Esophagus muscularis mucosa (tissue), 3 donors: ENCODE data around the gene DNAJA4.

Experiments
- POLR2A ChIP-seq: fragments of 450-650 bp; IDR thresholded peaks from one replicate; pipeline ENCODE4 v1.6.1; 2017; ENCODE audit warnings: antibody characterized with exemption, moderate library complexity, mild to moderate bottlenecking, low read depth
- TF ChIP-seq, protein P1 (sequence below), 3 experiments: fragments of 200-600 bp in 2 of 3; fragments of 450-650 bp in 1 of 3; sonication (generic) in 2 of 3; IDR thresholded peaks; one replicate each; pipeline ENCODE4 v1.5.1; 2017 to 2019; ENCODE audit warnings: antibody characterized with exemption in 3 of 3, mild to moderate bottlenecking in 2 of 3, moderate library complexity in 1 of 3

DNA sequence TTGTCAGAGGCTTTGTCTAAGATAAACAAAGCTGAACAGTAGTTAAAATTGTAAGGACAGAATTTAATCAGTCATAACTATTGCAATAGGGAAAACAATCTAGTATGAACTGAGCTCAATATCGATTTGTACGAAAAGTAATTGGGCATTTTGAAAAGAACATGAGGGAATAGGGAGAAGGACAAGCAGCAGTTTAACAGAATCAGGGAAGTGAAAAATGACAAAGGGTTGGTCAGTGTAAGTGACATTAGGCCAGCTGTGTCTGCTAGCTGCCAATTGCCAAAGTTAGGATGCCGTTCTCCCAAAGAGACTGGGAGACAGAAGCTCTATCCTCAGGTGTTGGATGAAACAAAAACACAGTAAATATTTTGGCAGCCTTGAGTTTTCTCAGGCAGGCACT lies 3.3 kb upstream of the DNAJA4 start:
- TF ChIP-seq POLR2A, result no peak
- TF ChIP-seq, protein P1, sequence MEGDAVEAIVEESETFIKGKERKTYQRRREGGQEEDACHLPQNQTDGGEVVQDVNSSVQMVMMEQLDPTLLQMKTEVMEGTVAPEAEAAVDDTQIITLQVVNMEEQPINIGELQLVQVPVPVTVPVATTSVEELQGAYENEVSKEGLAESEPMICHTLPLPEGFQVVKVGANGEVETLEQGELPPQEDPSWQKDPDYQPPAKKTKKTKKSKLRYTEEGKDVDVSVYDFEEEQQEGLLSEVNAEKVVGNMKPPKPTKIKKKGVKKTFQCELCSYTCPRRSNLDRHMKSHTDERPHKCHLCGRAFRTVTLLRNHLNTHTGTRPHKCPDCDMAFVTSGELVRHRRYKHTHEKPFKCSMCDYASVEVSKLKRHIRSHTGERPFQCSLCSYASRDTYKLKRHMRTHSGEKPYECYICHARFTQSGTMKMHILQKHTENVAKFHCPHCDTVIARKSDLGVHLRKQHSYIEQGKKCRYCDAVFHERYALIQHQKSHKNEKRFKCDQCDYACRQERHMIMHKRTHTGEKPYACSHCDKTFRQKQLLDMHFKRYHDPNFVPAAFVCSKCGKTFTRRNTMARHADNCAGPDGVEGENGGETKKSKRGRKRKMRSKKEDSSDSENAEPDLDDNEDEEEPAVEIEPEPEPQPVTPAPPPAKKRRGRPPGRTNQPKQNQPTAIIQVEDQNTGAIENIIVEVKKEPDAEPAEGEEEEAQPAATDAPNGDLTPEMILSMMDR (IDR thresholded peaks at IDR 0.05), result no peak
